Vagina (tissue), 2 donors: Measurements from ENCODE around the gene FSTL1.

Experiments
- POLR2A ChIP-seq, 2 donors: fragments of 450-650 bp; IDR thresholded peaks; one replicate each; pipeline ENCODE4 v1.6.1; 2017; ENCODE audit warnings: antibody characterized with exemption in 2 of 2, mild to moderate bottlenecking in 2 of 2, moderate library complexity in 2 of 2
- TF ChIP-seq, protein P1 (sequence below), 3 experiments: fragments of 450-650 bp in 2 of 3; fragments of 200-600 bp in 1 of 3; sonication (generic) in 1 of 3; IDR thresholded peaks; one replicate each; pipeline ENCODE4 v1.5.1; 2017 to 2019; ENCODE audit warnings: antibody characterized with exemption in 3 of 3, mild to moderate bottlenecking in 2 of 3, moderate library complexity in 2 of 3

DNA sequence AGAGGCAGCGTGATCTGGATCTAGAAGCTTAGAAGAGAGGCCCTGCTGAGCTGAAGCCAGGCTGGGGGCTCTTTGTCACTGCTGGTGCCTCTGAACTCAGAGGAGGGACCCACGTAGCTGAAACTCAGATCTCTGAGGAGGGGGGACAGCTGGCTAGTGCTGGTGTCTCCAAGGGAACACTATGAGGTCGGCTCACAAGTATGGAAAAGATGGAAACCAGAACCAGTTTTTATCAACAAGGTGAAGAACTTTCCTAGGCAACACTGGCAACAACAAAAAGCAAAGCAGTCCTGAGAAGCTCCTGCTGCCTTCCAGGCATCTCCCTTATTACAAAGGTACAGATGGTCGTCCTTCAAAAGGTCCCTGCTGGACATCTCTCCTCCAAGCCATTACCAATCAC, 27.0 kb upstream of the FSTL1 start:
- TF ChIP-seq, protein P1, sequence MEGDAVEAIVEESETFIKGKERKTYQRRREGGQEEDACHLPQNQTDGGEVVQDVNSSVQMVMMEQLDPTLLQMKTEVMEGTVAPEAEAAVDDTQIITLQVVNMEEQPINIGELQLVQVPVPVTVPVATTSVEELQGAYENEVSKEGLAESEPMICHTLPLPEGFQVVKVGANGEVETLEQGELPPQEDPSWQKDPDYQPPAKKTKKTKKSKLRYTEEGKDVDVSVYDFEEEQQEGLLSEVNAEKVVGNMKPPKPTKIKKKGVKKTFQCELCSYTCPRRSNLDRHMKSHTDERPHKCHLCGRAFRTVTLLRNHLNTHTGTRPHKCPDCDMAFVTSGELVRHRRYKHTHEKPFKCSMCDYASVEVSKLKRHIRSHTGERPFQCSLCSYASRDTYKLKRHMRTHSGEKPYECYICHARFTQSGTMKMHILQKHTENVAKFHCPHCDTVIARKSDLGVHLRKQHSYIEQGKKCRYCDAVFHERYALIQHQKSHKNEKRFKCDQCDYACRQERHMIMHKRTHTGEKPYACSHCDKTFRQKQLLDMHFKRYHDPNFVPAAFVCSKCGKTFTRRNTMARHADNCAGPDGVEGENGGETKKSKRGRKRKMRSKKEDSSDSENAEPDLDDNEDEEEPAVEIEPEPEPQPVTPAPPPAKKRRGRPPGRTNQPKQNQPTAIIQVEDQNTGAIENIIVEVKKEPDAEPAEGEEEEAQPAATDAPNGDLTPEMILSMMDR (IDR thresholded peaks at IDR 0.05), result no peak
- no peak for TF ChIP-seq POLR2A (IDR thresholded peaks at IDR 0.05)
